ENCODE measurements around the gene ZNF462.

DNA sequence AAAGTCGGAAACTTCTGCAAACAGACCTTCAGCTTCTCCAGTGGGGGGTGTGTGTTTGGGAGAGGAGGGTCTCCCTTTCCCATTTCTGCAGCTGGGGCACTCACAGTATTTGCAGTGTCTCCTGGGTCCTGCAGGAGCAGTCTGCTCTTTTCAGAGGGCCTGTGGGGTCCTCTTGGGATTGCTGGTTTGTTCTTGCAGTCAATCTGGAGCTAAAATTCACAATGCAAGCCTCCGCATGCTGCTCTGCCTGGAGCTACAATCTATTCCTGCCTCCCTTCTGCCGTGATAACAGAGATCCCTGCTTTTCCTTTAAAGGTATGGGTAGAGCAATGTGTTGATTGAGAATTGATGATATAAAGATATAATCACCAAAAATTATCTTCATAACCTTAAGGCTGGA, 43.2 kb downstream of the ZNF462 start:
- TF ChIP-seq, protein P1, sequence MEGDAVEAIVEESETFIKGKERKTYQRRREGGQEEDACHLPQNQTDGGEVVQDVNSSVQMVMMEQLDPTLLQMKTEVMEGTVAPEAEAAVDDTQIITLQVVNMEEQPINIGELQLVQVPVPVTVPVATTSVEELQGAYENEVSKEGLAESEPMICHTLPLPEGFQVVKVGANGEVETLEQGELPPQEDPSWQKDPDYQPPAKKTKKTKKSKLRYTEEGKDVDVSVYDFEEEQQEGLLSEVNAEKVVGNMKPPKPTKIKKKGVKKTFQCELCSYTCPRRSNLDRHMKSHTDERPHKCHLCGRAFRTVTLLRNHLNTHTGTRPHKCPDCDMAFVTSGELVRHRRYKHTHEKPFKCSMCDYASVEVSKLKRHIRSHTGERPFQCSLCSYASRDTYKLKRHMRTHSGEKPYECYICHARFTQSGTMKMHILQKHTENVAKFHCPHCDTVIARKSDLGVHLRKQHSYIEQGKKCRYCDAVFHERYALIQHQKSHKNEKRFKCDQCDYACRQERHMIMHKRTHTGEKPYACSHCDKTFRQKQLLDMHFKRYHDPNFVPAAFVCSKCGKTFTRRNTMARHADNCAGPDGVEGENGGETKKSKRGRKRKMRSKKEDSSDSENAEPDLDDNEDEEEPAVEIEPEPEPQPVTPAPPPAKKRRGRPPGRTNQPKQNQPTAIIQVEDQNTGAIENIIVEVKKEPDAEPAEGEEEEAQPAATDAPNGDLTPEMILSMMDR (IDR thresholded peaks at IDR 0.05), result no peak
- TF ChIP-seq POLR2A (IDR thresholded peaks at IDR 0.05) (no peak), EP300 (IDR thresholded peaks at IDR 0.05) (no peak)
